HUES48 (cell line): ENCODE data around the gene GINS2.

Experiments
- H3K27ac ChIP-seq: one replicate; pipeline ENCODE4 v1.7.0; 2013; ENCODE audit warnings: low read depth, low read length, inconsistent platforms
- H3K27me3 ChIP-seq: 2 replicates; pipeline ENCODE4 v1.6.1; 2013; ENCODE audit warnings: mild to moderate bottlenecking, low read length; ENCODE audit not compliant: control insufficient read depth, insufficient read depth
- H3K36me3 ChIP-seq: 2 replicates; pipeline ENCODE4 v1.6.1; 2013; ENCODE audit warnings: low read length; ENCODE audit not compliant: control insufficient read depth, insufficient read depth
- H3K4me1 ChIP-seq: 2 replicates; pipeline ENCODE4 v1.6.1; 2013; ENCODE audit warnings: mild to moderate bottlenecking, low read length; ENCODE audit not compliant: control insufficient read depth, insufficient read depth
- H3K4me3 ChIP-seq: 2 replicates; pipeline ENCODE4 v1.5.1; 2013; ENCODE audit warnings: mild to moderate bottlenecking, low read depth, low read length
- H3K9ac ChIP-seq: 2 replicates; pipeline ENCODE4 v1.6.1; 2013; ENCODE audit warnings: mild to moderate bottlenecking, low read depth, low read length, moderate library complexity
- H3K9me3 ChIP-seq: 2 replicates; pipeline ENCODE4 v1.6.1; 2013; ENCODE audit warnings: low read length; ENCODE audit not compliant: control insufficient read depth, insufficient read depth

GINS2 gene

DNA sequence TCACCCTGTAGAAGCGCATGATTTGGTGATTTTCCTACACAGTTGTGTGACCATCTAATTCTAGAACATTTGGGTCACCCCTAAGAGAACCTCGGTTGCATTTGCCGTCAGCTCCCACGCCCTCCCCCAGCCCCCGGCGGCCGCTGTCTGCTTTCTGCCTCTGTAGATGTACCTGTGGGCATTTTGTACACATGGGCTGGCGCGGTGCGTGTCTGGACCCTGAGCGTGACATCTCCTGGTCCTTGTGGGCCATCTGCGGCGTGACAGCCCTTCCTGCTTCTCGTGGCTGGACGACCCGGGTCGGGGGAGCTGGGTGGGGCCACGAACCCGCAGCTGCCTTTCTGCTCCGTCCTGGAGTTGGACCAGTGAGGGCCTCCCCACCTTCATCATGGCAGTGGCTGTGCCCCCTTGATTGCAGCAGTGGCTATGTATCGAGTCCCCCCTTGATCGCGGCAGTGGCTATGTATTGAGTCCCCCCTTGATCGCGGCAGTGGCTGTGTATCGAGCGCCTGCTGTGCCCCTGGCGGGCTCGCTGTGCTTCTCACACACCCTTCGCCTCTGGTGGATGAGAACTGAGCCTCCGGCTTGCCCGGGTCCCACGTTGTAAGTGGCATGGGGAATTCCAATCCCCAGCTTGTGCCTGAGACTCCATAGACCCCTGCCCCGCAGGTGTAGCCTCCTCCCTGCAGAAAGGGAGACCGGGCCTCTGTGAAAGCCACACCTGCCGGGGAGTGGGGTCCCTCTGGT lies 51.5 kb downstream of the GINS2 start:
- no peak overlapping the region for H3K27ac ChIP-seq
- H3K36me3 ChIP-seq: peaks cover 41% of the 10 kb centered on the region
- H3K4me3 ChIP-seq: no peak overlapping the region
- no peaks in the 10 kb centered on the region for H3K9me3 ChIP-seq
- H3K9ac ChIP-seq: 0 out of 2 replicates have a peak overlapping the region, but pooled peaks have one; percentile 18
- no peaks in the 10 kb centered on the region for H3K27me3 ChIP-seq
- H3K4me1 ChIP-seq: no peaks in the 10 kb centered on the region; the same call in 1 of the 2 replicates

DNA sequence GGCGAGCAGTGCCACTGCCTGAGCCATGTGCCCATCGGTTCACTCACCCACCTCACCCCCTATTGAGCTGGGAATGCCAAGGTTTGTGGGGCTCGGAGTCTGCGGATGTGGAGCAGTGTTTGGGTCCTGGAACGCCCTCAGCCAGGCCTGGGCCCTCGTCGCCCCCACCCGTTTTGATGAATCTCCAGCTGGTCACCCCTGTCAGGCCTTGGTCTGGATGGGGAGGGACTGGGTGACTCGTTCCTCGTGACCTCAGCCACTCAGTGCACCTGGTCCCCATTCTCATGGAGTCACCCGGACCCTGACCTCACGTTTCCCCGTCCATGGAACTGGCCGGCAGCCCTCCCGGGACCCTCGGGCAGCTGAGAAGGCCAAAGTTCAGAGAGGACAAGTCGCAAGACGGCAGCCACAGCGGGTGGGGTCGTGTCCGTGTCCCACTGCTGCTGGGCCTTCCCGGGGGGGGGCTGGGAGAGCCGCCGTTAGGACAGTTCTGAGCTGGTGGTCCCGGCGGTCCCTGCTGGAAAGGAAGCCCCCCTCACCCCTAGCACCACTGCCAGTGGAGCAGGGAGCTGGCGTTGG lies 52.4 kb downstream of the GINS2 start:
- Histone ChIP-seq H3K9me3 (no peaks in the 10 kb centered on the region), H3K9ac (no peak overlapping the region), H3K36me3 (peaks cover 41% of the 10 kb centered on the region), H3K27me3 (no peaks in the 10 kb centered on the region), H3K4me1 (no peaks in the 10 kb centered on the region; the same call in 1 of the 2 replicates), H3K27ac (no peak overlapping the region), H3K4me3 (no peak overlapping the region)

DNA sequence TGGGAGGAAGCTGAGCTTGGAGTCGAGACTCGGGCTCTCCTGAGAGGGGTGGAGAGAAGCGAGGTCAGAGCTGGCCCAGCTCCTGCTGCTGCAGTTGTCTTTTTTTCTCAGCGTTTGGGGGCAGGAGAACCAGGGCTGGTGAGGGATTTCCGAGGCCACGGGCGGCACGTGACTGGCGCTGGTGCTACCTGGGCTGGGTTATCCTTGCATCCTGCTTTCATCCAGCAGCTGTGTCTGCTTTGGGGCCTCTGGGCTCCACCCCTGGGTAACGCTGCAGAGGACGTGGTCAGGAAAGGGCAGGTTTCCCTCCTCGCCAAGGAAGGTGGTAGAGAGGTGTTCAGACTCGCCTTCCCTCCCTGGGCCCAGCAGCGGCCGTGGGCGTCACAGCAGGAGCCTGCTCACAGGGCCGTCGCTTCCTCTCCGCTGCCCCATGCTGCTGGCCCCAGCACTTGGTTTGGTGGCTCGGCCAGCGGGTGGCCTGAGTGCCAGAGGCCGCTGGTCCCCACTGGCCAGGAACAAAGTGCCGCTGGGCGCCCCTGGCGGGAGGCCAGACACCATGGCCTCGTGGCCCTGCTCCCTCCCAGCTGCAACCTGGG lies 53.1 kb downstream of the GINS2 start:
- H3K27ac ChIP-seq: no peak overlapping the region

GRCh38 chr16:85634747-85635544 lies 53.8 kb downstream of the GINS2 start:
- no peak overlapping the region for H3K4me3 ChIP-seq
- peaks cover 36% of the 10 kb centered on the region for H3K36me3 ChIP-seq
- no peaks in the 10 kb centered on the region for H3K27me3 ChIP-seq
- no peak overlapping the region for H3K9ac ChIP-seq
- no peaks in the 10 kb centered on the region; the same call in 1 of the 2 replicates for H3K4me1 ChIP-seq
- no peaks in the 10 kb centered on the region for H3K9me3 ChIP-seq
- no peak overlapping the region for H3K27ac ChIP-seq

More for the DNA sequence above, 53.1 kb downstream of the GINS2 start:
- no peaks in the 10 kb centered on the region for H3K9me3 ChIP-seq
- no peaks in the 10 kb centered on the region for H3K27me3 ChIP-seq
- H3K9ac ChIP-seq: no peak overlapping the region
- peaks cover 37% of the 10 kb centered on the region for H3K36me3 ChIP-seq
- H3K4me3 ChIP-seq: no peak overlapping the region
- H3K4me1 ChIP-seq: no peaks in the 10 kb centered on the region; the same call in 1 of the 2 replicates

DNA sequence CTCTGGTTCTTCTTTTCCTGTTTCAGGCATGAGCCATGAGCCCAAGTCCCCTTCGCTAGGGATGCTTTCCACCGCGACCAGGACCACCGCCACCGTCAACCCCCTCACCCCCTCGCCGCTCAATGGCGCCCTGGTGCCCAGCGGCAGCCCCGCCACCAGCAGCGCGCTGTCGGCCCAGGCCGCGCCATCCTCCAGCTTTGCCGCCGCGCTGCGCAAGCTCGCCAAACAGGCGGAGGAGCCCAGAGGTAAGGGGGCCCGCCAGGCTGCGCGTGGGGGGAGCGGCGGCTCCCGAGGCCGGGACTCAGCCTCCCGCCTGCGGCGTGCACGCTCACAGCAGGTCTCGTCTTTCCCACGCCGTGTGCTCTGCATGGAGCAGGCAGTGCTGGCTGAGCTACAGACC lies 54.9 kb downstream of the GINS2 start:
- Histone ChIP-seq H3K27ac (no peak overlapping the region), H3K36me3 (peaks cover 45% of the 10 kb centered on the region), H3K4me3 (no peak overlapping the region), H3K9me3 (no peaks in the 10 kb centered on the region), H3K9ac (no peak overlapping the region), H3K27me3 (no peaks in the 10 kb centered on the region), H3K4me1 (no peaks in the 10 kb centered on the region; the same call in 1 of the 2 replicates)

DNA sequence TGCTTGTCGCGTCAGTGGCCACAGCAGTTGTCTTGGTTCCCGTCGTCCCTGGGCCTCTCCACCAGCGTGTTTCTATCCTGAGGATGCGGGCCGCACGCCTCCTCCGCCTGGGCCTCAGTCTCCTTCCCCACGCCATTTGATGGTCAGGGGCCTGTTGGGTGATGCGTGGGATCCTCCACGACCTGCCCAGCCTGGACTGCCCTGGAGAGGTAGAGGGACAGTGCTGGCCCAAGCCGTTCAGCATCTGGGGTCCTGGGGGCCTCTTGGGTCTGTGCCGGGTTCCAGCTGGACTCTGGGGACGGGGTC lies 55.4 kb downstream of the GINS2 start:
- Histone ChIP-seq H3K27ac (no peak overlapping the region), H3K9ac (no peak overlapping the region), H3K4me3 (no peak overlapping the region), H3K4me1 (no peaks in the 10 kb centered on the region; the same call in 1 of the 2 replicates), H3K27me3 (no peaks in the 10 kb centered on the region), H3K9me3 (no peaks in the 10 kb centered on the region), H3K36me3 (peaks cover 50% of the 10 kb centered on the region)

DNA sequence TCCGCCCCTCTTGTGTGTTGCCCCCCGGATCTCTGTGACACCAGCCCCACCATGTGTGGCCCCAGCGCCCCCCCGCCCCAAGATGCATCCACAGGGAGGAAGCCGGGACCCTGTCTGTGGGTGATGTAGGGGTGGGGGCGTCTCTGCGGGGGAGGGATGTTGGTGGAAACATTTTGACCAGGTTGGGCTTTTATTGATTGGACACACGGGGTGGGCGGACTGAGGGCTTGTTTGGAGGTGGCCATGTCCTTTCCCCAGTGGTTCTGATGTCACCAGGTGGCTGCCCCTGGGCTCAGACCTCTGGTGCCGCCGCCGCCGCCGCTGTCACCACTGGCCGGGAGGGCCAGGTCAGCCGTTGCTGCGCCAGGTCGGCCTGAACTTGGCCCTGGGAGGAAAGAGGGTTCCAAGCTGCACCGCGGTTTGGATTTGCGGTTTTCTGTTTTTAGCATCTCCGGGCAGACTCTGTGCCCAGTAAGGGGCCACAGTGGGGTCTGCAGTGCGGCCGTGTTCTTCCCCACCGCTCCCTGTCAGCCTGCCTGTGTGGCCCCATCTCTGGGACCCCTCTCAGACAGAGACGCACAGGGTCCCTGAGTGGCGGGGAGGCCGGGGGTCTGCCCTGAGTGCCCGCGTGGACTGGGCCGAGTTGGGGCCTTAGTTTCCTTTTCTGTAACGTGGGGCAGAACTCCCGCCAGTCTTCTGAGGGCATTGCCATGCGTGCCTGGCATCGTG lies 55.9 kb downstream of the GINS2 start:
- H3K36me3 ChIP-seq: peaks cover 46% of the 10 kb centered on the region
- no peaks in the 10 kb centered on the region for H3K27me3 ChIP-seq
- H3K9me3 ChIP-seq: no peaks in the 10 kb centered on the region
- no peaks in the 10 kb centered on the region; the same call in 1 of the 2 replicates for H3K4me1 ChIP-seq
- no peak overlapping the region for H3K27ac ChIP-seq
- no peak overlapping the region for H3K4me3 ChIP-seq
- no peak overlapping the region for H3K9ac ChIP-seq

- no peak overlapping the region for H3K4me3 ChIP-seq
- H3K4me1 ChIP-seq: no peaks in the 10 kb centered on the region; the same call in 1 of the 2 replicates
- no peak overlapping the region for H3K9ac ChIP-seq
- H3K9me3 ChIP-seq: no peaks in the 10 kb centered on the region
- peaks cover 45% of the 10 kb centered on the region for H3K36me3 ChIP-seq
- H3K27me3 ChIP-seq: no peaks in the 10 kb centered on the region
- H3K27ac ChIP-seq: no peak overlapping the region
Measured at GRCh38 chr16:85631802-85632393, 56.9 kb downstream of the GINS2 start.

DNA sequence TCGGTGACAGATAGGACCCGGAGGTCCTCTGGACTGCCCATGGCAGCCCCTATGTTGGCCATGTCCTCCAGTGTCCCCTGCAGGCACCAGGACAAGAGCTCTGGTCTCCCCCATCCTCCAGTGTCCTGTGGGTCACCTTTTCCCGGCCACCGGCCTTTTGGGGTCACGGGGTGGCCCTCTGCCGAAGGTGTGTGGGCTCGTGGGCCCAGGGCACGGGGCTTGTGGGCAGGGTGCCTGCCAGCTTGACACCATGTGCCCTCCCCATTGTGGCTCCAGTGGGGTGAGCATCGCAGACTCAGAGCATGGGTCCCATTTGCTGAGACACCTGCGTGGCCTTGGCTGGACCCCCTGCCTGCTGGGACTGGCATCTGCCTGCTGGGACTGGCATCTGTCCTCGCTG lies 57.5 kb downstream of the GINS2 start:
- no peak overlapping the region for H3K4me3 ChIP-seq
- H3K9ac ChIP-seq: no peak overlapping the region
- H3K4me1 ChIP-seq: peaks cover 5% of the 10 kb centered on the region
- H3K27me3 ChIP-seq: no peaks in the 10 kb centered on the region
- H3K36me3 ChIP-seq: peaks cover 42% of the 10 kb centered on the region
- no peak overlapping the region for H3K27ac ChIP-seq
- no peaks in the 10 kb centered on the region for H3K9me3 ChIP-seq

GRCh38 chr16:85629853-85630252 lies 58.9 kb downstream of the GINS2 start:
- H3K4me1 ChIP-seq: peaks cover 19% of the 10 kb centered on the region
- H3K4me3 ChIP-seq: no peak overlapping the region
- H3K9ac ChIP-seq: no peak overlapping the region
- no peaks in the 10 kb centered on the region for H3K9me3 ChIP-seq
- no peaks in the 10 kb centered on the region for H3K27me3 ChIP-seq
- H3K27ac ChIP-seq: no peak overlapping the region
- H3K36me3 ChIP-seq: peaks cover 33% of the 10 kb centered on the region
